ENCODE data around the gene CCDC195. TPM values are rescaled to one million over a fixed set of nuclear protein-coding genes. Genes with fewer than 3 reads are reported as not detected.

Gene CCDC195
- not detected in 2 replicates for total RNA-seq (2014; rRNA removed; shearing (Covaris generic))

DNA sequence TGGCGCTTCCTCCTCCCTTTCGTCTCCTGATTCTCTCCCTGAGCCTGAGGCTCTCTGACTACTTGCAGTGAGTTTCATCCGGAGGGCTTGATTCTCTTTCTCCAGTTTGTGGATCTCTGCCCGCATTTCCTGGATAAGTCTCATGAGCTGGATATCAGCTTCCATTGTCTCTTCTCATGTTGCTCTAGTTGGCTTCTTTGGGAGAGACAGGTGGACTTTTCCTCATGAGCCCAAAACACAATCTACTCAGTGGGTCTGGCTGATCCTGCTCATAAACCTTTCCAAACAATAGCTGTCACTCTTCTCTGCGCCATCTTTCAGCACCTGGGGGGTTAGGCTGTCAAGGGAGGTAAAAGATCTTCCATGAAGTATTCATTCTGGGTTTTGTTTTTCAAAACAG, at the start of gene CCDC195:
Gene CCDC195 (minus strand): TSS at position 165 of the 400 bp plus-strand sequence. CDS start 0 bp downstream, at position 165.
- Histone ChIP-seq H3K27me3 (replicated peaks) (no peaks in the 10 kb centered on the region), H3K27ac (no peak within 1 kb of the TSS), H3K36me3 (no peaks in the 10 kb centered on the region), H3K9me3 (replicated peaks) (0 out of 2 replicates have a peak, but pooled peaks cover 3% of the 10 kb centered on the region), H3K4me1 (replicated peaks) (no peaks in the 10 kb centered on the region), H3K4me3 (no peak within 1 kb of the TSS)
- DNase-seq (ENCODE audit: low read depth in 1 of 2, low spot score in 2 of 2) = no peak

DNA sequence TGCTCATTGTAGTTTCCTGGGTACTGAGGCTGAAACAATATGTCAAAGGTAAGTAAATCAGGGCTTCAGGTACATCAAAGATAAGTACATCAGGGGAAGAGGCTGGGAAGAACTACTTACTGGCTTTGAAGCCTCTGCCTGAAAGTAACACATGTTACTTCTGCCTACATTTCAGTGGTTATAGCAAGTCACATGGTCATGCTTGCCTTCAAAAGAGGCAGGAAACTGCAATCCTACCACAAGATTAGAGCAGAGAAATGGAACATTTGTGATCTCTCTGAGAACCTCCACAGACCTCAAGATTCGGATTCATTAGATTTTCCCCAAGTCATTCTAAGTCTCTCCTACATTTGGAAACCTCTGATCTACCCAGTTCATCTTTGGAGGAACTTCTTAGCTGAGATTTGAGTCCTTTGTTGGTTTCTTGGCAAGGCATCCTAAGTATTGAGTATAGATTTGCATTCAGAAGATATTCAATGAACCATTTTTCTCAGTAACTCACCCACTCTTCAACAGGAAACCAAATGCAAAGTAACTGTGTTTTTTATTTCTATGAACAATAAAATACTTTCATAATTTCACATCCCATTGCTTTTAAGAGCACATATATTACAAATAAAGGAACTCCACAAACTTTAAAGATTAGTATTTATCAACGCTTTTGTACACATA, 48.5 kb upstream of the CCDC195 start:
- H3K9me3 ChIP-seq (replicated peaks) = no peaks in the 10 kb centered on the region
- DNase-seq (ENCODE audit: low read depth in 1 of 2, low spot score in 2 of 2) = no peak
- H3K4me1 ChIP-seq (replicated peaks) = no peaks in the 10 kb centered on the region
- peaks cover 42% of the 10 kb centered on the region for H3K36me3 ChIP-seq
- H3K27me3 ChIP-seq (replicated peaks) = no peaks in the 10 kb centered on the region
- H3K4me3 ChIP-seq = no peak overlapping the region
- H3K27ac ChIP-seq = no peak overlapping the region

DNA sequence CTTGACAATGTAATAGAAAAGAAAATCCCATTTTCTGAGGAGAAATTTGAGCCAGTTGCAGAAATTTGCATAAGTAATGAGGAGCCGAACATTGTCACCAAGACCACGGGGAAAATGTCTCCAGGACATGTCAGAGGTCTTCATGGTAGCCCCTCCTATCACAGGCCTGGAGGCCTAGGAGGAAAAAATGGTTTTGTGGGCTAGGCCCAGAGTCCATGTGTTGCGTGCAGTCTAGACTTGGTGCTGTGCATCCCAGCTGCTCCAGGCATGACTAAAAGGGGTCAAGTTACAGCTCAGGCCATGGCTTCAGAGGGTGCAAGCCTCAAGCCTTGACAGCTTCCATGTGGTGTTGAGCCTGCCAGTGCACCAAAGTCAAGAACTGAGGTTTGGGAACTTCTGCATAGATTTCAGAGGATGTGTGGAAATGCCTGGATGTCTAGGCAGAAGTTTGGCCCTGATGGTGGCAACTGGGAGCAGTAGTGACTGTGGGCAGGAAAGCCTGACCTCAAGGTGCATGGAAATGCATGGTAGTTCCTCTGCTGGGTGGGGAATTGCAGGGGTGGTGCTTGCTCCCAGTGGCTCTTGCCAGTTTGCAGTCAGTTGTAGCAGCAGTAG, 41.9 kb upstream of the CCDC195 start:
- no peaks in the 10 kb centered on the region for H3K4me1 ChIP-seq (replicated peaks)
- peaks cover 17% of the 10 kb centered on the region for H3K36me3 ChIP-seq
- H3K27ac ChIP-seq = no peak overlapping the region
- peaks cover 7% of the 10 kb centered on the region; the same call in 1 of the 2 replicates for H3K9me3 ChIP-seq (replicated peaks)
- DNase-seq (ENCODE audit: low read depth in 1 of 2, low spot score in 2 of 2) = no peak
- no peaks in the 10 kb centered on the region for H3K27me3 ChIP-seq (replicated peaks)
- H3K4me3 ChIP-seq = no peak overlapping the region

DNA sequence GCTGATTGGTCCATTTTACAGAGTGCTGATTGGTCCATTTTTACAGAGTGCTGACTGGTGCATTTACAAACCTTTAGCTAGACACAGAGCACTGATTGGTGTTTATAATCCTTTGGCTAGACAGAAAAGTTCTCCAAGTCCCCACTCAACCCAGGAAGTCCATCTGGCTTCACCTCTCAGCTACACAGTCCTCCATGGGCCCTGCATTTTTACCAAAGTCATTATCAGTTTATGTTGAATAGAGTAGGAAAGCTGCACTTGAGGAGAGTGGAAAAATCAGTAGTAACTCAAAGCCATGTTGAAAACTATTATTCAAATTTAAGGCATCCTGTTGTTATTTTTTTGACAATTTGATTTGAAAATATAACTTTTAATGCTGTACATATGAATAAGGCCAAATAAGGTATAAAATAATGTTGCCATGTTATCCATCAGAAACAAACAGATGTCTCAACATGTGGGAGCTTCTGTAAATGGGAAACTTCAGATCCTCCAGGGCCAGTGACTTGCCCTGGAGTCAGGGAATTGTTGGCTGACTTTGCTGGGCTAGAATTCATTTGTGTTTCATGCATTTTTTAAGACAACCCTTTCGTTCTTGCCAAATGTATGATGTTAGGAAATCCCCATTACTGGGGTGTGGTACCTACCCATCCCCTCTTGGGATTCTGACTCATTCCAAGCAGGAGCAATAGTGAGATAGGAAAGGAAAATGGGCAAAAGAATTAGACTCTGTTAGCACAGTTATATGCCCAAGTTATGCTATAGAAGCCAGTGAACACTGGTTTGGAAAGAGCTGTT, 37.8 kb upstream of the CCDC195 start:
- H3K27me3 ChIP-seq (replicated peaks) = no peaks in the 10 kb centered on the region
- H3K4me1 ChIP-seq (replicated peaks) = no peaks in the 10 kb centered on the region
- H3K4me3 ChIP-seq = no peak overlapping the region
- H3K9me3 ChIP-seq (replicated peaks) = peaks cover 7% of the 10 kb centered on the region; the same call in 1 of the 2 replicates
- H3K36me3 ChIP-seq = peaks cover 11% of the 10 kb centered on the region; the same call in 1 of the 2 replicates
- no peak for DNase-seq (ENCODE audit: low read depth in 1 of 2, low spot score in 2 of 2)
- no peak overlapping the region for H3K27ac ChIP-seq

DNA sequence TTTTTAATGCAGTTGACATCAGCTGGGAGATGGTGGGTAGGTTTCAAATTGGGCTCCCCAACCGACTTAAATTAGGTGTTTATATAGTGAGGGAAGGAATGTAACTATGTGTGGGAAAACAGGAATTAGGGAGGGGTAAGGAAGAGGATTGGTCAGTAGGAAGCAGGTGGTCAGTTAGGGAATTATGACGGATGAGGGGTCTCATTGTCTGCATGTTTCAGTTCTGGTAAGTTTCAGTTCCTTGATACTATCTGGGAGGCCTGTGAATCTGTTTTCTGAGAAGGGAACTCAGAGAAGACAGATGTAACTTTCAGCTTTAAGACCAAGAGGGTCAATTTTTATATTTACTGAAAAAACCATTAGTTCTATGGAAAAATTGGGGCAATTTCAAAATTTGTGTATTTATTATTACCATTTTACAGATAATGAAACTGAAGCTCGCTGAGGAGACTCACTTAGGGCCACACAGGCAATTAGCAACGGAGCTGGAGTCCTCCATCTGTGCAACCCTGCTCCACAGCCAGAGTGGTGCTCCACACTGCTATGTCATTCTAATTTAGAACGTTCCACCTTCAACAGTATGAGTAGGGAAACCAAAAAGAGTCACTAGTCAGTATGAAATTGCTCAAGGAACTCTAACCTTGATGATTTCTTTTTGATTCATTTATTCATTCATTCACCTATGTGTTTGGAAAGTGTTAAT, 36.0 kb upstream of the CCDC195 start:
- no peak for DNase-seq (ENCODE audit: low read depth in 1 of 2, low spot score in 2 of 2)
- Histone ChIP-seq H3K9me3 (replicated peaks) (no peaks in the 10 kb centered on the region), H3K27ac (no peak overlapping the region)

DNA sequence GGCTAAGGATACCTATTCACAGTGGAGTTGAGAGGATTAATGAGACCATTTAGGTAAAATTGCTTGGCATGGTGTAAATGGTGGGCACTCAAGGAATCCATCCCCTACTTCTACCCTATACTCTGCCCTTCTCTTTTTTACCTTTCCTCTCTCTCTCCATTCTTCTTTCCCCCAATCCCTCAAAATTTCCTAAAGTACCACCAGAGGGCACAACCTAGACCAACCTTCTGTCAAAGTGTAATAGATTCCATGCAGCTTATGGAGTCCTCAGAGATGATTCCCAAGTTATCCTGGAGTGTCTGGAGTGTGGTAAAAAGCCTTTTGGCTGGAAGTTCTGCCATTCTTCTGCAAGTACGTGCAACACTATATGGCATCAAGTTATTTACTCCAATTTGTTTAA, 33.0 kb upstream of the CCDC195 start:
- Histone ChIP-seq H3K9me3 (replicated peaks) (no peaks in the 10 kb centered on the region), H3K27me3 (replicated peaks) (no peaks in the 10 kb centered on the region), H3K4me1 (replicated peaks) (no peaks in the 10 kb centered on the region), H3K36me3 (no peaks in the 10 kb centered on the region), H3K27ac (no peak overlapping the region), H3K4me3 (no peak overlapping the region)
- no peak for DNase-seq (ENCODE audit: low read depth in 1 of 2, low spot score in 2 of 2)

More for the DNA sequence above, 36.0 kb upstream of the CCDC195 start:
- no peaks in the 10 kb centered on the region for H3K36me3 ChIP-seq
- H3K4me3 ChIP-seq = no peak overlapping the region
- H3K27me3 ChIP-seq (replicated peaks) = no peaks in the 10 kb centered on the region
- no peaks in the 10 kb centered on the region for H3K4me1 ChIP-seq (replicated peaks)

DNA sequence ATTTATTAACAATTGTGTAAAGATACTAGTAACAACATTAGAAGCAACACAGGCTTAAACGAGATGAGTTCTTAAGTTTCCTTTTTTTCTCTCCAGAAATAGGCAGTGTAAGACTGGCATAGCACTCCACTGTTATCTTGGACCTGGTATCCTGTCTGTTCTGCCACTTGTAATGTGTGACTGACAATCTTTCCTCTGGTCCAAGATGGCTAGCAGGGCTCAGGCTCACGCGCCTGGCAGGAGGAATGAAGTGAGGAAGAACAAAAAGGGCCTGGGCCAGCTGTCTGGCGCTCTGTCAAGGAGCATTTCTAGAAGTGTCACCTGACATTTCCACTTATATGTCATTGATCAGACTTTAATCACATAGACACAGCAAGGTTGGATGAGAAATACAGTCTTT, 31.6 kb upstream of the CCDC195 start:
- no peaks in the 10 kb centered on the region for H3K9me3 ChIP-seq (replicated peaks)
- no peak for DNase-seq (ENCODE audit: low read depth in 1 of 2, low spot score in 2 of 2)
- no peak overlapping the region for H3K4me3 ChIP-seq
- no peaks in the 10 kb centered on the region for H3K27me3 ChIP-seq (replicated peaks)
- no peak overlapping the region for H3K27ac ChIP-seq
- no peaks in the 10 kb centered on the region for H3K4me1 ChIP-seq (replicated peaks)
- H3K36me3 ChIP-seq = no peaks in the 10 kb centered on the region

DNA sequence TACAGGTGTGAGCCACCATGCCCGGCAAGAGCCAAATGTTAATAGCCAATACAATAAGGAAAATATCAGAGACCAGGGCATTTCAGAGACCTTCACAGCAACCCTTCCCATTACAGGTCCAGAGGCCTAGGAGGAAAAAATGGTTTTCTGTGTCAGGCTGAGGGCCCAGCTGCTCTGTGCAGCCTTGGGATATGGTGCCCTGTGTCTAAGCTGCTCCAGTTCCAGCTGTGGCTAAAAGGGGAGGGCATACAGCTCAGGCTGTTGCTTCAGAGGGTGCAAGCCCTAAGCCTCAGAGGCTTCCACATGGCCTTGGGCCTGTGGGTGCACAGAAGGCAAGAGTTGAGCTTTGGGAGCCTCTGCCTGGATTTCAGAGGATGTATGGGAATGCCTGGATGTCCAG, 20.1 kb upstream of the CCDC195 start:
- Histone ChIP-seq H3K9me3 (replicated peaks) (no peaks in the 10 kb centered on the region; the same call in 1 of the 2 replicates), H3K36me3 (no peaks in the 10 kb centered on the region), H3K4me1 (replicated peaks) (no peaks in the 10 kb centered on the region), H3K27me3 (replicated peaks) (no peaks in the 10 kb centered on the region), H3K4me3 (no peak overlapping the region), H3K27ac (no peak overlapping the region)
- DNase-seq (ENCODE audit: low read depth in 1 of 2, low spot score in 2 of 2) = no peak

GRCh38 chr2:224734949-224735348, 18.8 kb upstream of the CCDC195 start:
- H3K27ac ChIP-seq = no peak overlapping the region
- DNase-seq (ENCODE audit: low read depth in 1 of 2, low spot score in 2 of 2) = no peak
- no peak overlapping the region for H3K4me3 ChIP-seq
- no peaks in the 10 kb centered on the region; the same call in 1 of the 2 replicates for H3K9me3 ChIP-seq (replicated peaks)
- no peaks in the 10 kb centered on the region for H3K36me3 ChIP-seq
- no peaks in the 10 kb centered on the region for H3K4me1 ChIP-seq (replicated peaks)
- H3K27me3 ChIP-seq (replicated peaks) = no peaks in the 10 kb centered on the region

- no peaks in the 10 kb centered on the region for H3K9me3 ChIP-seq (replicated peaks)
- no peak overlapping the region for H3K4me3 ChIP-seq
- no peaks in the 10 kb centered on the region for H3K4me1 ChIP-seq (replicated peaks)
- H3K36me3 ChIP-seq = no peaks in the 10 kb centered on the region
- no peaks in the 10 kb centered on the region for H3K27me3 ChIP-seq (replicated peaks)
- no peak overlapping the region for H3K27ac ChIP-seq
- no peak for DNase-seq (ENCODE audit: low read depth in 1 of 2, low spot score in 2 of 2)
Observed at GRCh38 chr2:224731665-224732064, 15.5 kb upstream of the CCDC195 start.

DNA sequence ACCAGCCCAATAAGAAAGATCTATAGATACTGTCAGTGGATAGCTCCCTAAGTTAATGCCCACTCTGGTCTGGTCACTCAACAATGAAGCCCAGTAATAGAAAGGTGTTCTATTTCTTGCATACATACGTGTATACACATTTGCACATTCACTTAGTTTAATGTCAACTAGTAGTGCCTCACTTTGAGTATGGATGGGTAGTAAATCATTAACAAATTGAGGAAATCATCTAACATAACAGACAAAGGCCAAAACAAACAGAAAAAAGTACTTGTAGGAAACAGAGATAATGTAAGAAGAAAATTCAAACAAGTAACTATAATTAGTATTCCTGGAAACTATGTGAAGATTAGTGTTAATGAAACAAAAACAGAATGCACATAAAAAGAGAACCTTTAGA, 13.3 kb upstream of the CCDC195 start:
- Histone ChIP-seq H3K27ac (no peak overlapping the region), H3K36me3 (no peaks in the 10 kb centered on the region), H3K4me1 (replicated peaks) (no peaks in the 10 kb centered on the region), H3K27me3 (replicated peaks) (no peaks in the 10 kb centered on the region), H3K9me3 (replicated peaks) (no peaks in the 10 kb centered on the region), H3K4me3 (no peak overlapping the region)
- DNase-seq (ENCODE audit: low read depth in 1 of 2, low spot score in 2 of 2) = no peak

DNA sequence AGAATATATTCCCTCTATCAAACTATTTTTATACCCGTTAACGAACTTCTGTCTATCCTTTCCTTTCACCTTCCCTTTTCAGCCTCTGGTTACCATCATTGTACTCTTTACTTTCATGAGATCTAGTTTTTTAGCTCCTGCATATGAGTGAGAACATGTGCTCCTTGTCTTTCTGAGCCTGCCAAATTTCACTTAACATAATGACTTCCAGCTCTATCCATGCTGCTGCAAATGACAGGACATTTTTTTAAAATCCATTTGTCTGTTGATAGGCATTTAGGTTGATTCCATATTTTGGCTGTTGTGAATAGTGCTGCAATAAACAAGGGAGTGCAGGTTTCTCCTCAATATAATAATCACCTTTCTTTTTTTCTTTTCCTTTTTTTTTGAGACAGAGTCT, 8.2 kb upstream of the CCDC195 start:
- H3K27me3 ChIP-seq (replicated peaks) = no peaks in the 10 kb centered on the region
- DNase-seq (ENCODE audit: low read depth in 1 of 2, low spot score in 2 of 2) = no peak
- H3K4me1 ChIP-seq (replicated peaks) = no peaks in the 10 kb centered on the region
- H3K36me3 ChIP-seq = no peaks in the 10 kb centered on the region
- H3K4me3 ChIP-seq = no peak overlapping the region
- H3K27ac ChIP-seq = no peak overlapping the region
- H3K9me3 ChIP-seq (replicated peaks) = no peaks in the 10 kb centered on the region

DNA sequence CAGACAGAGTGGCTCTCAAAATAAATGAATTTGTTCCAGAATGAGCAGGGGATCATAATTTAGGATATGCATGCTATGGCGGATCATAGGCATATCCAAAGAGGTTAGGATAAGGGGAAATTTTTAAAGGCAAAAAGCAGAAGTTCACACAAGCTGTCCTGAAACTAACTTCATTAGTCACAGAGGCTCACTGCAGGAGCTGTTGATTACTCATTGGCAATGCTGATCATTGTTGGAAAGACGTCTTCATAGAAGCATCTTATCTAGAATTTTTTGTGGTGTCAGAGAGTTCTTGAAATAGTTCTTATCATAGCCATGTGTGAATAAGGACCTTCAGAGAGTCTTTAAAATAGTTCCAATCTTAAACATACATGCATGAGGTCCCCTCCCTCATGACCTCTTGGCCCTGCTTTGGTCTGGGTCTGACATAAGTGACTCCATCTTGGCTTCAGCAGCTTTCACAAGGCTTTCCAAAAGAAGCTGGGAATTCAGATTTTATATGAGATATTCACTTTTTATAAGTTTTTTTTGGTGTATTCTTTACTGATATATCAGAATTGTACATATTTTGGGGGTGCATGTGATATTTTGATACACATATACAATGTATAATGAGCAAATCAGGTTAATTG, 7.5 kb upstream of the CCDC195 start:
- Histone ChIP-seq H3K36me3 (no peaks in the 10 kb centered on the region), H3K4me3 (no peak overlapping the region), H3K4me1 (replicated peaks) (no peaks in the 10 kb centered on the region), H3K9me3 (replicated peaks) (no peaks in the 10 kb centered on the region), H3K27me3 (replicated peaks) (no peaks in the 10 kb centered on the region), H3K27ac (no peak overlapping the region)
- DNase-seq (ENCODE audit: low read depth in 1 of 2, low spot score in 2 of 2) = no peak

All from SJSA1 (cell line).